A549 (cell line): ENCODE measurements around the gene POLR3H. TPM values are rescaled to one million over a fixed set of nuclear protein-coding genes. Genes with fewer than 3 reads are reported as not detected.

ENCODE experiments used
- ATAC-seq, 2 experiments: fragments of 200-7000 bp in 1 of 2; fragments of >200 bp in 1 of 2; cut with Nextera tagmentation in 1 of 2; cut with Tn5 transposase in 1 of 2; 3 replicates each; pipeline versions ENCODE4 v1.8.0 to v1.9.1; 2018 to 2020; ENCODE audit warnings: mild to moderate bottlenecking in 1 of 2, moderate library complexity in 1 of 2
- CTCF ChIA-PET: fragments of 300-600 bp; sonication (Branson Sonifier 250); formaldehyde crosslinking; extraction: SDS; loops from one replicate; lab custom pipeline; 2021; ENCODE audit warnings: antibody characterized with exemption, inconsistent platforms; lab: Yijun Ruan, JAX
- POLR2A ChIA-PET: fragments of 350-600 bp; formaldehyde crosslinking; extraction: SDS; loops from one replicate; lab custom pipeline; 2021; ENCODE audit warnings: antibody characterized with exemption, inconsistent platforms; lab: Yijun Ruan, JAX
- DNase-seq, 2 experiments: peaks; one replicate each; pipeline versions ENCODE4 v3.0.0 to v3.0.0-alpha.2; 2011 to 2016; ENCODE audit warnings: low read depth in 1 of 2, low spot score in 1 of 2
- FAIRE-seq: peaks from 2 replicates; lab custom pipeline; 2011; peaks lifted over from hg19 to GRCh38; lab: Jason Lieb, UNC
- H3K27ac ChIP-seq, 2 experiments: fragments of >200 bp; sonication (Bioruptor Twin); formaldehyde crosslinking; 3 replicates each; pipeline ENCODE4 v1.5.1; 2016 to 2017
- H3K4me1 ChIP-seq: fragments of >200 bp; sonication (Bioruptor Twin); formaldehyde crosslinking; 3 replicates; pipeline ENCODE4 v1.6.1; 2016
- H3K4me2 ChIP-seq: fragments of >200 bp; sonication (Bioruptor Twin); formaldehyde crosslinking; 3 replicates; pipeline ENCODE4 v1.6.1; 2016
- H3K4me3 ChIP-seq: fragments of >200 bp; sonication (Bioruptor Twin); formaldehyde crosslinking; 3 replicates; pipeline ENCODE4 v1.5.1; 2016
- H3K9me3 ChIP-seq: fragments of >200 bp; sonication (Bioruptor Twin); formaldehyde crosslinking; 3 replicates; pipeline ENCODE4 v1.6.1; 2016
- CHD4 ChIP-seq: fragments of 200-600 bp; sonication (generic); IDR thresholded peaks from 2 replicates; pipeline ENCODE4 v1.6.1; 2016; ENCODE audit warnings: antibody characterized with exemption, mild to moderate bottlenecking, borderline replicate concordance
- EHMT2 ChIP-seq: fragments of 200-600 bp; sonication (generic); IDR thresholded peaks from 2 replicates; pipeline ENCODE4 v1.6.1; 2016; ENCODE audit warnings: antibody characterized with exemption, low read depth, mild to moderate bottlenecking, moderate library complexity
- ESRRA ChIP-seq: fragments of 150-350 bp; IDR thresholded peaks from 2 replicates; pipeline ENCODE4 v1.6.1; 2014; ENCODE audit warnings: mild to moderate bottlenecking, low read length, borderline replicate concordance
- FOSB ChIP-seq: fragments of 250-450 bp; sonication (Bioruptor Pico); IDR thresholded peaks from 2 replicates; pipeline ENCODE4 v1.5.0; 2020; ENCODE audit warnings: mild to moderate bottlenecking, moderate library complexity
- HDAC2 ChIP-seq: fragments of 200-600 bp; sonication (generic); IDR thresholded peaks from 2 replicates; pipeline ENCODE4 v1.6.1; 2016
- HEYL ChIP-seq: fragments of 250-450 bp; sonication (Bioruptor Pico); IDR thresholded peaks from 2 replicates; pipeline ENCODE4 v1.8.0; 2021; ENCODE audit warnings: mild to moderate bottlenecking, moderate library complexity
- HOXA7 ChIP-seq: fragments of 250-450 bp; sonication (Bioruptor Pico); IDR thresholded peaks from 2 replicates; pipeline ENCODE4 v1.5.0; 2020; ENCODE audit warnings: mild to moderate bottlenecking, moderate library complexity
- MAFK ChIP-seq: fragments of 450-650 bp; IDR thresholded peaks from 2 replicates; pipeline ENCODE4 v1.6.1; 2014; ENCODE audit not compliant: partially characterized antibody
- MAX ChIP-seq: IDR thresholded peaks from 2 replicates; pipeline ENCODE4 v1.6.1; 2012
- NFE2L2 ChIP-seq: fragments of 150-350 bp; conservative IDR thresholded peaks from 2 replicates; pipeline ENCODE4 v1.6.1; 2014; ENCODE audit warnings: low read length
- NR3C1 ChIP-seq: fragments of >200 bp; sonication (Bioruptor Twin); formaldehyde crosslinking; IDR thresholded peaks from 3 replicates; pipeline ENCODE4 v1.6.1; 2017
- REST ChIP-seq: fragments of 200-600 bp; sonication (generic); IDR thresholded peaks from 2 replicates; pipeline ENCODE4 v1.6.1; 2016; ENCODE audit warnings: antibody characterized with exemption, mild to moderate bottlenecking, moderate library complexity
- RFX5 ChIP-seq: fragments of 450-650 bp; IDR thresholded peaks from 2 replicates; pipeline ENCODE4 v1.7.1; 2014; ENCODE audit warnings: antibody characterized with exemption, mild to moderate bottlenecking, moderate library complexity
- RNF2 ChIP-seq: fragments of 200-600 bp; sonication (generic); IDR thresholded peaks from 2 replicates; pipeline ENCODE4 v1.6.1; 2016; ENCODE audit warnings: low read depth, mild to moderate bottlenecking, antibody characterized with exemption, moderate library complexity, borderline replicate concordance
- SMC3 ChIP-seq: fragments of >200 bp; sonication (Bioruptor Twin); formaldehyde crosslinking; IDR thresholded peaks from 3 replicates; pipeline ENCODE4 v1.6.1; 2018; ENCODE audit warnings: inconsistent platforms
- TFCP2L1 ChIP-seq: fragments of 250-450 bp; sonication (Bioruptor Pico); IDR thresholded peaks from 2 replicates; pipeline ENCODE4 v1.5.0; 2021; ENCODE audit warnings: mild to moderate bottlenecking
- TP53 ChIP-seq: fragments of 250-450 bp; sonication (Bioruptor Pico); IDR thresholded peaks from 2 replicates; pipeline ENCODE4 v1.5.0; 2021; ENCODE audit warnings: mild to moderate bottlenecking, moderate library complexity
- ZNF302 ChIP-seq: fragments of 250-450 bp; sonication (Bioruptor Pico); IDR thresholded peaks from 2 replicates; pipeline ENCODE4 v1.9.0; 2021; ENCODE audit warnings: inconsistent platforms, mild to moderate bottlenecking, moderate library complexity
- WGBS: methylation state at CpG from one replicate; pipeline ENCODE4 v1.1.6; 2017; ENCODE audit errors: missing lambda C conversion rate; 5-methylcytosine and 5-hydroxymethylcytosine counted together
- polyA plus RNA-seq, 4 experiments: library from polyadenylated mRNA; depleted of rRNA in 3 of 4; stranded (reverse); fragments of >200 nt; fragmentation: RNase III in 1 of 4; extraction: RNeasy Plus Mini Kit Qiagen cat#74134 plus additional on column Dnase treatment in 1 of 4; gene quantifications; 2 replicates in 3 of 4; 3 replicates in 1 of 4; pipeline ENCODE4 v1.2.3, GENCODE V29; 2011 to 2017
- TF ChIP-seq, protein P1 (sequence below): fragments of 450-650 bp; IDR thresholded peaks from 2 replicates; pipeline ENCODE4 v1.6.1; 2014; ENCODE audit warnings: antibody characterized with exemption
- TF ChIP-seq, protein P2 (sequence below): IDR thresholded peaks from 2 replicates; pipeline ENCODE4 v1.6.1; 2012
- TF ChIP-seq, protein P3 (sequence below): fragments of 250-450 bp; sonication (Bioruptor Pico); IDR thresholded peaks from 2 replicates; pipeline ENCODE4 v1.5.0; 2021; ENCODE audit warnings: mild to moderate bottlenecking, moderate library complexity, borderline replicate concordance
- TF ChIP-seq, protein P4 (sequence below): fragments of >200 bp; sonication (Bioruptor Twin); formaldehyde crosslinking; IDR thresholded peaks from 3 replicates; pipeline ENCODE4 v1.6.1; 2016

The POLR3H gene
- polyA plus RNA-seq, 2 of the 4 experiments (the other 2 are of a cell fraction) = 24.5 to 27.7 TPM

DNA sequence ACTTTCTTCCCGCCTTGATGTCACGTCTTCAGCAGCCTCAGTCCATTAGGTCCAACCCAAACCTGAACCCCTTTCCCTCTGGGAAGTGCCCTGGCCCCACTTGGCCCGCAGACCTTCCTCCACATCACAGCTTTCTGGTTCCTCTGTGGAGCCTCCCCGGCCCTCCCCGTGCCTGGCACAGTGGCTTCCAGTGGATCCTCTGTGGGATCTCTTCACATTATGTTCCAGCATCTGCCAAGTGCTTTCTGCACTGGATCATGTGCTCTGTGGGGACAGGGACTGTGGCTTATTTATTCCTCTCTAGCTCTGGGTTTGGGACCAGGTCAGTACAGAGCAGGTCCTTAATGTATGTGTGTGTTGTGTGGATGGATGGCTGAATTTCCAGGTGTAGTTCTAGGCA lies 30.9 kb downstream of the POLR3H start:
- no peak for ATAC-seq
- WGBS = 79% methylated on average over 4 of the region's 5 CpGs
- CTCF ChIA-PET = interaction anchor here (1.7 to 9.5 kb wide), 3 partner anchors 14 to 109 kb away, joined by 3 to 196 read pairs (median 69); no protein-coding TSS in a partner anchor
- TF ChIP-seq RFX5 (no peak), HDAC2 (no peak), MAX (no peak), TFCP2L1 (CRISPR knock-in tag) (no peak), HOXA7 (no peak), RNF2 (no peak), REST (no peak), EHMT2 (no peak), TP53 (CRISPR knock-in tag) (no peak), ESRRA (no peak), FOSB (no peak), SMC3 (no peak), NR3C1 (no peak), HEYL (CRISPR knock-in tag) (no peak)
- TF ChIP-seq, protein P1, sequence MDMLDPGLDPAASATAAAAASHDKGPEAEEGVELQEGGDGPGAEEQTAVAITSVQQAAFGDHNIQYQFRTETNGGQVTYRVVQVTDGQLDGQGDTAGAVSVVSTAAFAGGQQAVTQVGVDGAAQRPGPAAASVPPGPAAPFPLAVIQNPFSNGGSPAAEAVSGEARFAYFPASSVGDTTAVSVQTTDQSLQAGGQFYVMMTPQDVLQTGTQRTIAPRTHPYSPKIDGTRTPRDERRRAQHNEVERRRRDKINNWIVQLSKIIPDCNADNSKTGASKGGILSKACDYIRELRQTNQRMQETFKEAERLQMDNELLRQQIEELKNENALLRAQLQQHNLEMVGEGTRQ = no peak
- TF ChIP-seq, protein P2, sequence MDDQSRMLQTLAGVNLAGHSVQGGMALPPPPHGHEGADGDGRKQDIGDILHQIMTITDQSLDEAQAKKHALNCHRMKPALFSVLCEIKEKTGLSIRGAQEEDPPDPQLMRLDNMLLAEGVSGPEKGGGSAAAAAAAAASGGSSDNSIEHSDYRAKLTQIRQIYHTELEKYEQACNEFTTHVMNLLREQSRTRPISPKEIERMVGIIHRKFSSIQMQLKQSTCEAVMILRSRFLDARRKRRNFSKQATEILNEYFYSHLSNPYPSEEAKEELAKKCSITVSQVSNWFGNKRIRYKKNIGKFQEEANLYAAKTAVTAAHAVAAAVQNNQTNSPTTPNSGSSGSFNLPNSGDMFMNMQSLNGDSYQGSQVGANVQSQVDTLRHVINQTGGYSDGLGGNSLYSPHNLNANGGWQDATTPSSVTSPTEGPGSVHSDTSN = no peak
- TF ChIP-seq, protein P3, sequence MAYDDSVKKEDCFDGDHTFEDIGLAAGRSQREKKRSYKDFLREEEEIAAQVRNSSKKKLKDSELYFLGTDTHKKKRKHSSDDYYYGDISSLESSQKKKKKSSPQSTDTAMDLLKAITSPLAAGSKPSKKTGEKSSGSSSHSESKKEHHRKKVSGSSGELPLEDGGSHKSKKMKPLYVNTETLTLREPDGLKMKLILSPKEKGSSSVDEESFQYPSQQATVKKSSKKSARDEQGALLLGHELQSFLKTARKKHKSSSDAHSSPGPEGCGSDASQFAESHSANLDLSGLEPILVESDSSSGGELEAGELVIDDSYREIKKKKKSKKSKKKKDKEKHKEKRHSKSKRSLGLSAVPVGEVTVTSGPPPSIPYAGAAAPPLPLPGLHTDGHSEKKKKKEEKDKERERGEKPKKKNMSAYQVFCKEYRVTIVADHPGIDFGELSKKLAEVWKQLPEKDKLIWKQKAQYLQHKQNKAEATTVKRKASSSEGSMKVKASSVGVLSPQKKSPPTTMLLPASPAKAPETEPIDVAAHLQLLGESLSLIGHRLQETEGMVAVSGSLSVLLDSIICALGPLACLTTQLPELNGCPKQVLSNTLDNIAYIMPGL = no peak
- TF ChIP-seq, all 56 proteins: peak for 0
- Histone ChIP-seq H3K27ac (peak overlapping the region; percentile 69 to 86; a peak in 5 of 6 replicates), H3K9me3 (no peaks in the 10 kb centered on the region), H3K4me3 (no peak overlapping the region), H3K4me1 (peaks cover 15% of the 10 kb centered on the region), H3K4me2 (peak overlapping the region; percentile 53; the same call in 2 of the 3 replicates)
- POLR2A ChIA-PET = no interaction called here
- FAIRE-seq = no peak
- DNase-seq = no peak

- DNase-seq (peak; percentile 48 to 66), FAIRE-seq (no peak), ATAC-seq (peak; percentile 72 to 81; a peak in 5 of 6 replicates)
- H3K4me3 ChIP-seq = no peak overlapping the region
- H3K4me1 ChIP-seq = peaks cover 15% of the 10 kb centered on the region
- ChIA-PET POLR2A (no interaction called here), CTCF (interaction anchor here (0.6 to 9.5 kb wide), 4 partner anchors 15 to 112 kb away, joined by 3 to 196 read pairs (median 36); no protein-coding TSS in a partner anchor)
- WGBS = 78% methylated on average over 11 of the region's 17 CpGs
- peak overlapping the region; percentile 69 to 86 for H3K27ac ChIP-seq
- H3K4me2 ChIP-seq = peak overlapping the region; percentile 53
- H3K9me3 ChIP-seq = no peaks in the 10 kb centered on the region
- 0 out of 2 replicates have a peak, but pooled peaks have one; percentile 12 for TF ChIP-seq NFE2L2
- TF ChIP-seq MAFK = peak; percentile 98
- no peak for TF ChIP-seq CHD4
- TF ChIP-seq, protein P4, sequence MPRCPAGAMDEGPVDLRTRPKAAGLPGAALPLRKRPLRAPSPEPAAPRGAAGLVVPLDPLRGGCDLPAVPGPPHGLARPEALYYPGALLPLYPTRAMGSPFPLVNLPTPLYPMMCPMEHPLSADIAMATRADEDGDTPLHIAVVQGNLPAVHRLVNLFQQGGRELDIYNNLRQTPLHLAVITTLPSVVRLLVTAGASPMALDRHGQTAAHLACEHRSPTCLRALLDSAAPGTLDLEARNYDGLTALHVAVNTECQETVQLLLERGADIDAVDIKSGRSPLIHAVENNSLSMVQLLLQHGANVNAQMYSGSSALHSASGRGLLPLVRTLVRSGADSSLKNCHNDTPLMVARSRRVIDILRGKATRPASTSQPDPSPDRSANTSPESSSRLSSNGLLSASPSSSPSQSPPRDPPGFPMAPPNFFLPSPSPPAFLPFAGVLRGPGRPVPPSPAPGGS = no peak
- TF ChIP-seq MAX = peak; percentile 60; the same call in 1 of the 2 replicates
- no peak for TF ChIP-seq ZNF302
- TF ChIP-seq REST = no peak
Measured at GRCh38 chr22:41512421-41513194, 31.7 kb downstream of the POLR3H start.
